ENCODE results near the gene SEMA3F.
"Not testable (repeated sequence)": the region's sequence is repeated elsewhere in the genome, so short reads cannot be mapped to it uniquely, and the experiment has no call there.

Gene SEMA3F

GRCh38 chr3:50211368-50211717 is 56.2 kb downstream of the SEMA3F start:
- DNase-seq (ENCODE audit: low read depth in 2 of 2): not testable (repeated sequence)

GRCh38 chr3:50211930-50212329 is 56.8 kb downstream of the SEMA3F start:
- no peak for DNase-seq (ENCODE audit: low read depth in 2 of 2)

- no peak for DNase-seq (ENCODE audit: low read depth in 2 of 2)
These were observed 57.4 kb downstream of the SEMA3F start for GRCh38 chr3:50212502-50212901.

GRCh38 chr3:50212971-50213370 is 57.8 kb downstream of the SEMA3F start:
- no peak for DNase-seq (ENCODE audit: low read depth in 2 of 2)

- DNase-seq (ENCODE audit: low read depth in 2 of 2): no peak
These were observed 58.2 kb downstream of the SEMA3F start for GRCh38 chr3:50213373-50213772.

- no peak for DNase-seq (ENCODE audit: low read depth in 2 of 2)
These were observed 59.7 kb downstream of the SEMA3F start for GRCh38 chr3:50214824-50215223.

GRCh38 chr3:50215529-50215928 is 60.4 kb downstream of the SEMA3F start:
- DNase-seq (ENCODE audit: low read depth in 2 of 2): no peak

- no peak for DNase-seq (ENCODE audit: low read depth in 2 of 2)
These were observed 62.6 kb downstream of the SEMA3F start for GRCh38 chr3:50217681-50218080.

- no peak for DNase-seq (ENCODE audit: low read depth in 2 of 2)
These were observed 63.3 kb downstream of the SEMA3F start for GRCh38 chr3:50218448-50218847.

- DNase-seq (ENCODE audit: low read depth in 2 of 2): no peak
These were observed 64.2 kb downstream of the SEMA3F start for GRCh38 chr3:50219285-50219684.

- no peak for DNase-seq (ENCODE audit: low read depth in 2 of 2)
These were observed 65.0 kb downstream of the SEMA3F start for GRCh38 chr3:50220109-50220508.

GRCh38 chr3:50221051-50221410 is 65.9 kb downstream of the SEMA3F start:
- DNase-seq (ENCODE audit: low read depth in 2 of 2): no peak

- no peak for DNase-seq (ENCODE audit: low read depth in 2 of 2)
These were observed 66.5 kb downstream of the SEMA3F start for GRCh38 chr3:50221411-50222168.

- no peak for DNase-seq (ENCODE audit: low read depth in 2 of 2)
These were observed 67.0 kb downstream of the SEMA3F start for GRCh38 chr3:50222169-50222528.

- DNase-seq (ENCODE audit: low read depth in 2 of 2): no peak
These were observed 69.5 kb downstream of the SEMA3F start for GRCh38 chr3:50224639-50225038.

GRCh38 chr3:50226888-50227389 is 71.8 kb downstream of the SEMA3F start:
- DNase-seq (ENCODE audit: low read depth in 2 of 2): no peak

- DNase-seq (ENCODE audit: low read depth in 2 of 2): peak; percentile 78 to 83
These were observed 72.5 kb downstream of the SEMA3F start for GRCh38 chr3:50227390-50228183.

- DNase-seq (ENCODE audit: low read depth in 2 of 2): not testable (repeated sequence)
These were observed 73.2 kb downstream of the SEMA3F start for GRCh38 chr3:50228184-50228763.

GRCh38 chr3:50229490-50229889 is 74.4 kb downstream of the SEMA3F start:
- DNase-seq (ENCODE audit: low read depth in 2 of 2): no peak

GRCh38 chr3:50230104-50230793 is 75.1 kb downstream of the SEMA3F start:
- DNase-seq (ENCODE audit: low read depth in 2 of 2): no peak

- no peak for DNase-seq (ENCODE audit: low read depth in 2 of 2)
These were observed 75.6 kb downstream of the SEMA3F start for GRCh38 chr3:50230794-50231125.

GRCh38 chr3:50231581-50231980 is 76.5 kb downstream of the SEMA3F start:
- DNase-seq (ENCODE audit: low read depth in 2 of 2): no peak
